Activated CD8-positive, alpha-beta memory T cell treated with anti-CD3 and anti-CD28 coated beads, Interleukin-2, amount 50 U/mL, for 1 hour (primary cell): Measurements from ENCODE around the gene HMOX2.

ENCODE experiments used
- DNase-seq: peaks from one replicate; pipeline ENCODE4 v3.0.0-alpha.2; 2020; ENCODE audit errors: extremely low read depth

Gene HMOX2

GRCh38 chr16:4463522-4464163 lies 12.6 kb upstream of the HMOX2 start:
- DNase-seq, result no peak

- peak; percentile 28 for DNase-seq
Measured at GRCh38 chr16:4465977-4466779, 10.0 kb upstream of the HMOX2 start.

- DNase-seq, result no peak
Measured at GRCh38 chr16:4467916-4468315, 8.3 kb upstream of the HMOX2 start.

GRCh38 chr16:4468972-4469371 lies 7.2 kb upstream of the HMOX2 start:
- no peak for DNase-seq

DNA sequence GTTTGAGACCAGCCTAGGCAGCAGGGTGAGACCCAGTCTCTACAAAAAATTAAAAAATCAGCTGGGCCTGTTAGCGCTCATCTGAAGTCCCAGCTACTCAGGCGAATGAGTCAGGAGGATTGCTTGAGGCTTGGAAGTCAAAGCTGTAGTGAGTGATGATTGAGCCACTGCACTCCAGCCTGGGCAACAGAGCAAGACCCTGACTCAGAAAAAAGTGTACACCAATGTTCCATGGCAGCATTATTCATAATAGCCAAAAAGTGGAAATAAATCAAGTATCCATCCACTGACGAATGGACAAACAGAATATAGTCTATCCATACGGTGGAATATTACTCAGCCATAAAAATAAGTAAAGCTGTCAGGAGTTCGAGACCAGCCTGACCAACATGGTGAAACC lies 4.3 kb upstream of the HMOX2 start:
- DNase-seq, result no peak

GRCh38 chr16:4472880-4473279 lies 3.3 kb upstream of the HMOX2 start:
- no peak for DNase-seq

GRCh38 chr16:4474192-4474961 lies 1.8 kb upstream of the HMOX2 start, which contains the start of gene NMRAL1:
Gene NMRAL1 (minus strand): TSS chr16:4474625. CDS start chr16:4474132, 493 bp downstream.
- DNase-seq, result peak; percentile 57

- DNase-seq, result no peak
Measured at GRCh38 chr16:4477966-4478365, 1.8 kb downstream of the HMOX2 start.

GRCh38 chr16:4481526-4481925 lies 5.3 kb downstream of the HMOX2 start:
- no peak for DNase-seq

DNA sequence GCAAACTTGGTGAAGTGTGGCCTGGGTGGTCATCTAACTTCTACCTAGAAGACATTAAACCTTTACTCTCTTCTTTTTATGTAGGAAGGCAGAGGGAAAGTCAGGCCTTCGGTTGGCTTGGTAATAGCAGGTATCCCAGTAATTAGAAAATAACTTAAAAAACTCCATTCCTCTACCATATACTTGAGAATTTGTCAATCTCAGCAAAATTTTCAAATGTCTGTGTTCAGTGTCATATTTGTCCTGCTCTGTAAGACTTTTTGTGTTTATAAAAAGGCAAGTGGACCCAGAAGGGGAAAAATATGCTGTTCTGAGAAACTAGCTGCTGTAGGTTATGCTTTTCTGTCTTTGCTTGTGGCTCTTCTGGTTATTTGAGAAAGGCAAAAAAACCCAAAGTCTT lies 5.8 kb downstream of the HMOX2 start:
- no peak for DNase-seq

- DNase-seq, result no peak
Measured at GRCh38 chr16:4486126-4486893, 10.1 kb downstream of the HMOX2 start.

- DNase-seq, result no peak
Measured at GRCh38 chr16:4487955-4488498, 11.8 kb downstream of the HMOX2 start.

DNA sequence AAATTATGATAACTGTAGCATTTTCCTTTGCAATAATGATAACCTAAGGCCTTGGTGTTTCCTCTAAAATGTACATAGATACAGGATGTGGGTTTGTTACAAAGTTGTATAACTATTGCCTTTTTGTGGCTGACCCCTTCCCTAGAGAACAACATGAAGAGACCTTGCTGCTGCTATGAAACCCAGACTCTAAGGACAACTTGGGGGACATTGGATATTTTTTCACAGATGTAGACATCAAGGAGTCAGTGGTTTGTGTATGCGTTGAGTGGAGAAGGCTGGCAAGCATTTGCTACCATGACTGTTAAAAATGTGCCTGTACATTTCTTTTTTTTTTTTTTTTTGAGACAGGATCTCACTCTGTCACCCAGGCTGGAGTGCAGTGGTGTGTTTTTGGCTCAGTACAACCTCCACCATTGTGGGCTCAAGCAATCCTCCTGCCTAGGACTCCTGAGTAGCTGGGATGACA lies 12.3 kb downstream of the HMOX2 start:
- DNase-seq, result no peak

DNA sequence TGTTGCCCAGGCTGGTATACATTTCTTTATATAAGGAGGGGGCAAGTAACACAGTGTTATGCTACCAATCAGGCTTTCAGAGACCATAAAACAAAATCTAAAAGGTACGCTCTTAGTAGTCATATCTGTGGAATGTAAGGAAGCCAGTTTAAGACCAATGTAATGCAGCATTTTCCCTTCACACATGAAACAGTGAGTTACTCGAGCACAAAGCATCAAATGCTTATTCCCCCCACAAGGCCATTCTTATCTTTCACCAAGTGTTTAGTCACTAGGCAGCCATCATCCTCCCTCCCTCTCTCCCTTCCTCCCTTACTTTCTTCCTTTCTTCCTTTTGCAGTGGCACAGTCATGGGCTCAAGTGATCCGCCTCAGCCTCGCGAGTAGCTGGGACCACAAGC lies 12.8 kb downstream of the HMOX2 start:
- DNase-seq, result no peak

GRCh38 chr16:4491898-4492297 lies 15.7 kb downstream of the HMOX2 start:
- no peak for DNase-seq

DNA sequence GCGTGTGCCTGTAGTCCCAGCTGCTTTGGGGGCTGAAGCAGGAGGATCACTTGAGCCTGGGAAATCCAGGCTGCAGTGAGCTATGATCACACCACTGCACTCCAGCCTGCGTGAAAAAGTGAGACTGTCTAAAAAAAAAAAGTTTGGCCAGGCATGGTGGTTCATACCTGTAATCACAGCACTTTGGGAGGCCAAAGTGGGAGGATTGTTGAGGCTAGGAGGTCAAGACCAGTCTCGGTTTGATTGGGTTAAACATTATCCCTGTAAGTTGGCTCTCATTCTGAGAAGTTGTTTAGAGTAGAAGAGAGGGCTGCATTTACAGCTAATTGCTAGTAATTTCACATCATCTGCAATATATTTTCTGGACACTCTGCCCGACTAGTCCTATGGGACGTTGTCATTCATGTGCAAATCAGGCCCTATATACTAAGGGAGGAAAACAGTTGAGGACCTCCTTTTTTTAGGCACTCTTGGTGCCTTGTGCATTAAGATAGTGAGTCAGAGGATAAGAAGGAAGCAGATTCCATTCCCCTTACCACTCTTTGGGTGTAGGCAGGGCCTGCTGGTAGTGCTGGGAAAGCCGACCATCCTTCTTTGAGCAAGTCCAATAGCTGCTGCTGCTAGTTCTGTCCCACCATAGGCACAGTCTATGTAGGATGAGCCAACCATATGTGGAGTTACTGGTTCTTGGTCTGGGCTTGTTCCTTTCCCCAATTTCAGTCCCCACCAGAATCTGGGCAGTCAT lies 18.7 kb downstream of the HMOX2 start:
- DNase-seq, result no peak

GRCh38 chr16:4495766-4496165 lies 19.6 kb downstream of the HMOX2 start:
- DNase-seq, result no peak

GRCh38 chr16:4496305-4496704 lies 20.1 kb downstream of the HMOX2 start:
- no peak for DNase-seq

DNA sequence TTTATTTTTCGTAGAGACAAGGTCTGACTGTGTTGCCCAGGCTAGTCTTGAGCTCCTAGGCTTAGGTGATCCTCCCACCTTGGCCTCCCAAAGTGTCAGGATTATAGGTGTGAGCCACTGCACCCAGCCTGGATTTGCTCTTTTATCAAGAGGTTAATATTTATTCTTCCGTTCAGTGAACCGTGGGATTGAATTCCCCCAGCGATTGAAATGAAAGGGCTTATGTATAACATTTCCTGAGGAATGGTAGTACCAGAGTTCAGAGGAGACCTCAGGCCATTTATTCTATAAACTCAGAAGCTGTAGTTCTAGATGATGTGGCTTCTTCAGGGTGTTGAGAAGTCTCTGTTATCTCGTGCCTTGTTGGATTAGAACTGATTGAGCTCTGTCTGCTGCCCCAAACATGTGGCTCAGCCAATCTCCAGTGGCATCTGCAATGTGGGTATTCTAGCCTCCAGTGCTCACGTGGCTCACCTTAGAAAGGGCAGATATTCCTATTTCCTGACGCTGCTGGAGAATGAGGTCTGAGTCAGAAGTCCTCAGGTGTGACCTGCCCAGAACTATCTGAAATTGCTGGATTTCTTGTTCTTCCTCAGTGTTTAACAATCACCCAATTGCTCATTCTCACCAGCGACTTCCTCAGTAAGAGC lies 22.5 kb downstream of the HMOX2 start:
- DNase-seq, result no peak

GRCh38 chr16:4499196-4499555 lies 23.0 kb downstream of the HMOX2 start:
- no peak for DNase-seq
